HepG2 (cell line): ENCODE results near the gene TRPT1. TPM values are rescaled to one million over a fixed set of nuclear protein-coding genes. Genes with fewer than 3 reads are reported as not detected.

ENCODE experiments used
- ATAC-seq: fragments of 200-7000 bp; cut with Tn5 transposase; 3 replicates; pipeline ENCODE4 v1.9.1; 2020; ENCODE audit warnings: mild to moderate bottlenecking, moderate library complexity
- BruUV-seq: library from RNA; stranded (reverse); fragments of 400-500 nt; replicated peaks from 2 replicates; lab custom pipeline; 2021; lab: Mats Ljungman, UMichigan
- CTCF ChIA-PET: fragments of 300-600 bp; formaldehyde crosslinking; extraction: SDS; loops from one replicate; lab custom pipeline; 2021; ENCODE audit warnings: low total read pairs, inconsistent platforms, low intra/inter-chr PET ratio; lab: Yijun Ruan, JAX
- POLR2A ChIA-PET: fragments of 350-600 bp; sonication (Branson Sonifier 250); formaldehyde crosslinking; loops from one replicate; lab custom pipeline; 2020; ENCODE audit warnings: antibody characterized with exemption, inconsistent platforms; lab: Yijun Ruan, JAX
- DNase-seq: peaks from one replicate; pipeline ENCODE4 v3.0.0-alpha.2; 2015; ENCODE audit warnings: low spot score
- FAIRE-seq: peaks from 3 replicates; lab custom pipeline; 2011; peaks lifted over from hg19 to GRCh38; lab: Jason Lieb, UNC
- H2AFZ ChIP-seq: one replicate; pipeline ENCODE4 v1.6.1; 2011; ENCODE audit warnings: low read length, inconsistent platforms
- H3K27ac ChIP-seq: fragments of 300-600 bp; 3 replicates; pipeline ENCODE4 v1.8.0; 2011; ENCODE audit warnings: mixed run types, mild to moderate bottlenecking, mixed read lengths, low read length, inconsistent platforms; ENCODE audit not compliant: insufficient read depth; ENCODE audit errors: extremely low read length
- H3K27me3 ChIP-seq, 2 experiments: fragments of 200-600 bp in 1 of 2; 2 replicates in 1 of 2; 3 replicates in 1 of 2; pipeline versions ENCODE4 v1.6.0 to v1.8.0; 2011; ENCODE audit warnings: low read length in 2 of 2, mild to moderate bottlenecking in 2 of 2, moderate library complexity in 2 of 2, inconsistent platforms in 1 of 2; ENCODE audit not compliant: insufficient read depth in 2 of 2, control insufficient read depth in 1 of 2
- H3K36me3 ChIP-seq, 2 experiments: fragments of 200-600 bp in 1 of 2; replicated peaks in 1 of 2; 2 replicates in 1 of 2; 3 replicates in 1 of 2; pipeline versions ENCODE4 v1.5.1 to v1.8.0; 2011; ENCODE audit warnings: low read length in 2 of 2, inconsistent platforms in 1 of 2; ENCODE audit not compliant: insufficient read depth in 2 of 2, control insufficient read depth in 1 of 2
- H3K4me1 ChIP-seq: 2 replicates; pipeline ENCODE4 v1.5.1; 2012; ENCODE audit warnings: low read length, inconsistent platforms; ENCODE audit not compliant: insufficient read depth
- H3K4me2 ChIP-seq: 2 replicates; pipeline ENCODE4 v1.6.0; 2011; ENCODE audit warnings: low read depth, low read length, inconsistent platforms
- H3K4me3 ChIP-seq, 3 experiments: fragments of 200-600 bp in 1 of 3; sonication (generic), shearing (Covaris generic) in 1 of 3; replicated peaks in 1 of 3; 2 replicates each; pipeline ENCODE4 v1.5.1; 2011 to 2016; ENCODE audit warnings: low read length in 3 of 3, inconsistent platforms in 2 of 3, low read depth in 2 of 3, mild to moderate bottlenecking in 2 of 3, control low read depth in 1 of 3, mixed read lengths in 1 of 3; ENCODE audit not compliant: insufficient read depth in 1 of 3
- H3K79me2 ChIP-seq: one replicate; pipeline ENCODE4 v1.6.1; 2011; ENCODE audit warnings: low read length, inconsistent platforms; ENCODE audit not compliant: insufficient read depth
- H3K9ac ChIP-seq: 2 replicates; pipeline ENCODE4 v1.6.0; 2011; ENCODE audit warnings: mild to moderate bottlenecking, low read depth, low read length, inconsistent platforms; ENCODE audit not compliant: insufficient read depth
- H3K9me3 ChIP-seq: 2 replicates; pipeline ENCODE4 v1.5.1; 2012; ENCODE audit warnings: mild to moderate bottlenecking, low read length
- H4K20me1 ChIP-seq: 2 replicates; pipeline ENCODE4 v1.6.0; 2011; ENCODE audit warnings: inconsistent platforms, mild to moderate bottlenecking, low read length, moderate library complexity; ENCODE audit not compliant: insufficient read depth
- ATF7-NPFF ChIP-seq: sonication (generic); formaldehyde crosslinking; IDR thresholded peaks from 2 replicates; pipeline ENCODE4 v1.8.1; 2023; ENCODE audit warnings: mild to moderate bottlenecking, low read depth, missing genetic modification reagents, moderate library complexity
- ATRX ChIP-seq: sonication (generic); formaldehyde crosslinking; IDR thresholded peaks from 2 replicates; pipeline ENCODE4 v1.4.0; 2020; ENCODE audit warnings: missing genetic modification reagents, borderline replicate concordance
- BRD4 ChIP-seq: sonication (generic); formaldehyde crosslinking; IDR thresholded peaks from 2 replicates; pipeline ENCODE4 v1.4.0; 2020; ENCODE audit warnings: missing genetic modification reagents
- CHCHD3 ChIP-seq: sonication (generic); formaldehyde crosslinking; IDR thresholded peaks from 2 replicates; pipeline ENCODE4 v1.8.0; 2022; ENCODE audit warnings: mild to moderate bottlenecking, missing genetic modification reagents, moderate library complexity
- FLYWCH1 ChIP-seq: sonication (generic); formaldehyde crosslinking; IDR thresholded peaks from 2 replicates; pipeline ENCODE4 v1.8.1; 2023; ENCODE audit warnings: mild to moderate bottlenecking, missing genetic modification reagents
- FOXA1 ChIP-seq, 2 experiments: fragments of 450-650 bp in 1 of 2; sonication (generic) in 1 of 2; formaldehyde crosslinking in 1 of 2; IDR thresholded peaks; 2 replicates each; pipeline versions ENCODE4 v1.4.0 to v1.6.1; 2016 to 2020; ENCODE audit warnings: missing genetic modification reagents in 1 of 2
- FOXK2 ChIP-seq: fragments of 450-650 bp; IDR thresholded peaks from 2 replicates; pipeline ENCODE4 v1.6.1; 2016
- KLF11 ChIP-seq: IDR thresholded peaks from 2 replicates; pipeline ENCODE4 v1.6.1; 2016; ENCODE audit warnings: missing compliant biosample characterization
- NR2C2 ChIP-seq: sonication (generic); formaldehyde crosslinking; IDR thresholded peaks from 2 replicates; pipeline ENCODE4 v1.4.0; 2020; ENCODE audit warnings: missing genetic modification reagents, mild to moderate bottlenecking, moderate library complexity, borderline replicate concordance
- RFXANK ChIP-seq: IDR thresholded peaks from 2 replicates; pipeline ENCODE4 v1.6.1; 2016
- TBX2 ChIP-seq: sonication (generic); formaldehyde crosslinking; IDR thresholded peaks from 2 replicates; pipeline ENCODE4 v1.5.0; 2020; ENCODE audit warnings: missing genetic modification reagents, mild to moderate bottlenecking, borderline replicate concordance
- TOPORS ChIP-seq: sonication (generic); formaldehyde crosslinking; IDR thresholded peaks from 2 replicates; pipeline ENCODE4 v1.8.0; 2023; ENCODE audit warnings: mild to moderate bottlenecking, missing genetic modification reagents
- TSC22D2 ChIP-seq: sonication (generic); formaldehyde crosslinking; IDR thresholded peaks from 2 replicates; pipeline ENCODE4 v1.5.1; 2020; ENCODE audit warnings: missing genetic modification reagents, mild to moderate bottlenecking, borderline replicate concordance
- ZFAT ChIP-seq: sonication (generic); formaldehyde crosslinking; conservative IDR thresholded peaks from 2 replicates; pipeline ENCODE4 v1.8.1; 2023; ENCODE audit warnings: missing genetic modification reagents, inconsistent platforms
- ZNF326 ChIP-seq: sonication (generic); formaldehyde crosslinking; IDR thresholded peaks from 2 replicates; pipeline ENCODE4 v1.4.0; 2020; ENCODE audit warnings: missing genetic modification reagents, borderline replicate concordance
- ZNF546 ChIP-seq: sonication (generic); formaldehyde crosslinking; conservative IDR thresholded peaks from 2 replicates; pipeline ENCODE4 v1.8.1; 2023; ENCODE audit warnings: mild to moderate bottlenecking, missing genetic modification reagents
- WGBS: methylation state at CpG from one replicate; pipeline ENCODE4 v1.1.6; 2017; ENCODE audit warnings: low lambda C conversion rate; 5-methylcytosine and 5-hydroxymethylcytosine counted together
- in situ Hi-C: cut with HindIII; loops from 2 replicates; pipeline ENCODE4 v1.10.0; 2017; ENCODE audit warnings: low pct_unique_long_range_greater_than_20kb; ENCODE audit not compliant: extremely low pct_ligation_motif_present
- intact Hi-C: fragments of 100-400 bp; cut with micrococcal nuclease; formaldehyde crosslinking; loops from one replicate; pipeline ENCODE4 v1.10.0; 2022; ENCODE audit not compliant: unreplicated experiment
- polyA plus RNA-seq, 8 experiments: library from polyadenylated mRNA; depleted of rRNA in 3 of 8; stranded (reverse) in 7 of 8; unstranded in 1 of 8; fragments of >200 nt; fragmentation: Illumina TruSeq in 4 of 8; extraction: Trizol in 4 of 8; gene quantifications; 2 replicates each; pipeline versions ENCODE4 v1.2.1 to v1.2.3, GENCODE V29; 2011 to 2016; ENCODE audit warnings: low read depth in 4 of 8, missing spikeins in 1 of 8, mixed read lengths in 1 of 8; ENCODE audit not compliant: insufficient read depth in 1 of 8
- total RNA-seq, 5 experiments: library from RNA; depleted of rRNA; stranded (reverse); fragments of >200 nt; fragmentation: Illumina TruSeq; extraction: Trizol; gene quantifications; 2 replicates each; pipeline ENCODE4 v1.2.3, GENCODE V29; 2016; ENCODE audit warnings: low read depth in 1 of 5
- TF ChIP-seq, protein P1 (sequence below): sonication (generic); formaldehyde crosslinking; conservative IDR thresholded peaks from 2 replicates; pipeline ENCODE4 v1.8.0; 2022; ENCODE audit warnings: missing genetic modification reagents
- TF ChIP-seq, protein P2 (sequence below): sonication (generic); formaldehyde crosslinking; IDR thresholded peaks from 2 replicates; pipeline ENCODE4 v1.5.1; 2020; ENCODE audit warnings: mild to moderate bottlenecking, moderate library complexity, missing genetic modification reagents
- TF ChIP-seq, protein P3 (sequence below): sonication (generic); formaldehyde crosslinking; IDR thresholded peaks from 2 replicates; pipeline ENCODE4 v1.5.0; 2020; ENCODE audit warnings: missing genetic modification reagents

The TRPT1 gene
- total and polyA plus RNA-seq, 2 of the 13 experiments (the other 11 are each of a cell fraction or from before 2014, with no cell fraction given), result 24.8 to 40.7 TPM

DNA sequence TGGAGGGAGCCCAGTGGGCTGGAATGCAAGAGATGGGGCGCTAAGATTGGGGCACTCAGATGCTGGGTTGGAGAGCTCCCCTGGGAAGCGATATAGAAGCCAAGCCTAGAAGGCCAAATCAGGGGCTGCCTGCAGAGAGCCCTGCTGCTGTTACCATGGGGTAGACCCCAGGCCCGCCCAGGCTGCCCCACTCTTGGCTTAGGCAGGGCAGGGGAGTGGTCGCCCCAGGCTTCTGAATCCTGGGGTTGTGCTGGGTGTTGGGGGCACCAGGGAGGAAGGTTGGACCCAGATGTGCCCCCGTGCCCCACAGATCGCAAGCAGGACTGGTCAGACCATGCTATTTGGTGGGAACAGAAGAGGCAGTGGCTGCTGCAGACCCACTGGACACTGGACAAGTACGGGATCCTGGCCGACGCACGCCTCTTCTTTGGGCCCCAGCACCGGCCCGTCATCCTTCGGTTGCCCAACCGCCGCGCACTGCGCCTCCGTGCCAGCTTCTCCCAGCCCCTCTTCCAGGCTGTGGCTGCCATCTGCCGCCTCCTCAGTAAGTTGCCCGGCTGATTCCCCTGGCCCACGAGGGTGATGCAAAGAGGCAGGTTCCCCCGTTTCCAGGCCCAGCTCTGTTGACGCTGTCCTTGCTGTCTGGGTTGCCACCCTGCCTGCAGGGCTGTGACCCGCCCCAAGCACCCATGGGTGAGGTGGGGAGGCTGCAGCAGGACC is 15.5 kb downstream of the TRPT1 start (continued):
- TF ChIP-seq ZNF326 (no peak), FOXA1 (IDR thresholded peaks at IDR 0.05) (no peak), FOXA1 (CRISPR knock-in tag; IDR thresholded peaks at IDR 0.05) (no peak)
- TF ChIP-seq, all 625 proteins: peak for 0

- no peaks in the 10 kb centered on the region for H3K9me3 ChIP-seq
- TF ChIP-seq ZNF546, result no peak
- no peak for TF ChIP-seq TOPORS (CRISPR knock-in tag)
- TF ChIP-seq ZFAT, result no peak
- TF ChIP-seq, protein P1, sequence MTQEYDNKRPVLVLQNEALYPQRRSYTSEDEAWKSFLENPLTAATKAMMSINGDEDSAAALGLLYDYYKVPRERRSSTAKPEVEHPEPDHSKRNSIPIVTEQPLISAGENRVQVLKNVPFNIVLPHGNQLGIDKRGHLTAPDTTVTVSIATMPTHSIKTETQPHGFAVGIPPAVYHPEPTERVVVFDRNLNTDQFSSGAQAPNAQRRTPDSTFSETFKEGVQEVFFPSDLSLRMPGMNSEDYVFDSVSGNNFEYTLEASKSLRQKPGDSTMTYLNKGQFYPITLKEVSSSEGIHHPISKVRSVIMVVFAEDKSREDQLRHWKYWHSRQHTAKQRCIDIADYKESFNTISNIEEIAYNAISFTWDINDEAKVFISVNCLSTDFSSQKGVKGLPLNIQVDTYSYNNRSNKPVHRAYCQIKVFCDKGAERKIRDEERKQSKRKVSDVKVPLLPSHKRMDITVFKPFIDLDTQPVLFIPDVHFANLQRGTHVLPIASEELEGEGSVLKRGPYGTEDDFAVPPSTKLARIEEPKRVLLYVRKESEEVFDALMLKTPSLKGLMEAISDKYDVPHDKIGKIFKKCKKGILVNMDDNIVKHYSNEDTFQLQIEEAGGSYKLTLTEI (CRISPR knock-in tag), result no peak
- TF ChIP-seq, protein P2, sequence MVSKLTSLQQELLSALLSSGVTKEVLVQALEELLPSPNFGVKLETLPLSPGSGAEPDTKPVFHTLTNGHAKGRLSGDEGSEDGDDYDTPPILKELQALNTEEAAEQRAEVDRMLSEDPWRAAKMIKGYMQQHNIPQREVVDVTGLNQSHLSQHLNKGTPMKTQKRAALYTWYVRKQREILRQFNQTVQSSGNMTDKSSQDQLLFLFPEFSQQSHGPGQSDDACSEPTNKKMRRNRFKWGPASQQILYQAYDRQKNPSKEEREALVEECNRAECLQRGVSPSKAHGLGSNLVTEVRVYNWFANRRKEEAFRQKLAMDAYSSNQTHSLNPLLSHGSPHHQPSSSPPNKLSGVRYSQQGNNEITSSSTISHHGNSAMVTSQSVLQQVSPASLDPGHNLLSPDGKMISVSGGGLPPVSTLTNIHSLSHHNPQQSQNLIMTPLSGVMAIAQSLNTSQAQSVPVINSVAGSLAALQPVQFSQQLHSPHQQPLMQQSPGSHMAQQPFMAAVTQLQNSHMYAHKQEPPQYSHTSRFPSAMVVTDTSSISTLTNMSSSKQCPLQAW, result no peak
- no peak for TF ChIP-seq CHCHD3 (CRISPR knock-in tag)
- TF ChIP-seq FOXK2, result no peak
- no peak for TF ChIP-seq KLF11
- no peak for TF ChIP-seq BRD4 (CRISPR knock-in tag)
- TF ChIP-seq ATRX (CRISPR knock-in tag), result no peak
- no peak for TF ChIP-seq NR2C2 (CRISPR knock-in tag)
- TF ChIP-seq ATF7-NPFF, result no peak
- TF ChIP-seq TSC22D2 (CRISPR knock-in tag), result no peak
- no peak for TF ChIP-seq RFXANK (CRISPR knock-in tag)
- TF ChIP-seq FLYWCH1 (CRISPR knock-in tag), result no peak
- TF ChIP-seq, protein P3, sequence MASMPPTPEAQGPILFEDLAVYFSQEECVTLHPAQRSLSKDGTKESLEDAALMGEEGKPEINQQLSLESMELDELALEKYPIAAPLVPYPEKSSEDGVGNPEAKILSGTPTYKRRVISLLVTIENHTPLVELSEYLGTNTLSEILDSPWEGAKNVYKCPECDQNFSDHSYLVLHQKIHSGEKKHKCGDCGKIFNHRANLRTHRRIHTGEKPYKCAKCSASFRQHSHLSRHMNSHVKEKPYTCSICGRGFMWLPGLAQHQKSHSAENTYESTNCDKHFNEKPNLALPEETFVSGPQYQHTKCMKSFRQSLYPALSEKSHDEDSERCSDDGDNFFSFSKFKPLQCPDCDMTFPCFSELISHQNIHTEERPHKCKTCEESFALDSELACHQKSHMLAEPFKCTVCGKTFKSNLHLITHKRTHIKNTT (CRISPR knock-in tag), result no peak
- TF ChIP-seq TBX2 (CRISPR knock-in tag), result no peak
- TF ChIP-seq, all 625 proteins: peak for 0
- H3K36me3 ChIP-seq, result peaks cover 0 to 4% of the 10 kb centered on the region in 2 experiments; a peak in 2 of 5 replicates
- POLR2A ChIA-PET, result interaction anchor here (1.2 kb wide), 1 partner anchor 32 kb away, joined by 3 read pairs; the partner anchor contains the start of gene FKBP2
- no peak overlapping the region for H3K4me2 ChIP-seq
- CTCF ChIA-PET, result no interaction called here
- WGBS, result 85% methylated on average over 7 of the region's 8 CpGs
- in situ Hi-C loops (no loop called here), intact Hi-C loops (no loop called here)
- peaks cover 0 to 1% of the 10 kb centered on the region in 2 experiments; a peak in 1 of 5 replicates for H3K27me3 ChIP-seq
- DNase-seq, result no peak
- no peak overlapping the region for H3K4me3 ChIP-seq
- H3K79me2 ChIP-seq, result no peaks in the 10 kb centered on the region
- peak; percentile 2; the same call in 1 of the 3 replicates for ATAC-seq
- BruUV-seq, result no TSS peak
- FAIRE-seq, result no peak
- H4K20me1 ChIP-seq, result 0 out of 2 replicates have a peak, but pooled peaks cover 2% of the 10 kb centered on the region
- peaks cover 17% of the 10 kb centered on the region for H3K4me1 ChIP-seq
- H3K27ac ChIP-seq, result no peak overlapping the region
- no peak overlapping the region for H3K9ac ChIP-seq
- no peak overlapping the region for H2AFZ ChIP-seq
These were observed 16.5 kb downstream of the TRPT1 start for GRCh38 chr11:64209563-64209843.
